Motor neuron (in vitro differentiated cells): ENCODE measurements around the gene DYNC2I2. TPM values are rescaled to one million over a fixed set of nuclear protein-coding genes. Genes with fewer than 3 reads are reported as not detected.

ENCODE experiments used
- ATAC-seq, 8 experiments: fragments of 200-7000 bp; cut with Tn5 transposase; replicated peaks in 6 of 8; 2 replicates each; pipeline ENCODE4 v1.8.0; 2021; ENCODE audit warnings: mild to moderate bottlenecking in 8 of 8, moderate library complexity in 8 of 8
- H3K27ac ChIP-seq, 2 donors: fragments of 250-450 bp; sonication (Bioruptor Pico); 2 replicates each; pipeline ENCODE4 v1.9.0; 2021; ENCODE audit warnings: antibody characterized with exemption in 2 of 2, mild to moderate bottlenecking in 2 of 2, moderate library complexity in 1 of 2
- H3K4me1 ChIP-seq, 2 donors: fragments of 250-450 bp; sonication (Bioruptor Pico); replicated peaks in 1 of 2; 2 replicates each; pipeline ENCODE4 v1.6.1; 2021; ENCODE audit warnings: antibody characterized with exemption in 2 of 2, mild to moderate bottlenecking in 2 of 2, moderate library complexity in 1 of 2
- H3K4me3 ChIP-seq, 5 donors: fragments of 250-450 bp; sonication (Bioruptor Pico); 2 replicates each; pipeline ENCODE4 v1.9.0; 2021; ENCODE audit warnings: antibody characterized with exemption in 5 of 5, mild to moderate bottlenecking in 5 of 5, moderate library complexity in 4 of 5
- WGBS, 10 experiments: fragments of 450-650 bp; shearing (Covaris generic); methylation state at CpG; one replicate each; pipeline ENCODE4 v1.0.0; 2022; 5-methylcytosine and 5-hydroxymethylcytosine counted together
- in situ Hi-C, 9 experiments: fragments of 400-800 bp; cut with MboI; loops; one replicate each; pipeline ENCODE4 v1.15.0; 2021; ENCODE audit warnings: low sequenced_read_pairs in 9 of 9, low pct_unique_long_range_greater_than_20kb in 2 of 9; ENCODE audit not compliant: unreplicated experiment in 9 of 9
- total RNA-seq, 8 experiments: library from RNA; unstranded; fragments of 300-600 nt; gene quantifications; 2 replicates each; pipeline versions ENCODE4 v1.2.3 to v1.2.4, GENCODE V29; 2022

Gene DYNC2I2
- total RNA-seq, 8 experiments from 2014 or later = 21.1 to 62.7 (median 28.3) TPM

DNA sequence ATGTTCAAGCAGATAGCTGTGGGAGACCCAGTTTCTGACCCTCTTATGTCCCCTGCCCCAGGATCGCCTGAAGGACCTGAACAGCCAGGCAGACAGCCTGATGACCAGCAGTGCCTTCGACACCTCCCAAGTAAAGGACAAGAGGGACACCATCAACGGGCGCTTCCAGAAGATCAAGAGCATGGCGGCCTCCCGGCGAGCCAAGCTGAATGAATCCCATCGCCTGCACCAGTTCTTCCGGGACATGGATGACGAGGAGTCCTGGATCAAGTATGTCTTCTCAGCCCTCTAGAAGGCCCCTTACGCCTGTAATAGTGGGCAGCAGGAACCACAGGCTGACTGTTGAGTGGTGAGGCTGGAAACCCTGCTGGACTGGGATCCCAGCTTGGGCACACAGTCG, 41.1 kb downstream of the DYNC2I2 start:
- ATAC-seq = no peak
- H3K4me1 ChIP-seq = no peaks in the 10 kb centered on the region
- no peak overlapping the region for H3K27ac ChIP-seq
- in situ Hi-C loops = loop anchor here in 1 of 9 experiments (25.0 kb wide), 1 partner anchor 372 kb away; no protein-coding TSS in a partner anchor
- no peak overlapping the region for H3K4me3 ChIP-seq
- 20 to 100% (median 90%) methylated on average over 1 to 7 of the region's 12 CpGs; no CpG with 5 or more reads in 2 of the 10 experiments for WGBS, 10 experiments

DNA sequence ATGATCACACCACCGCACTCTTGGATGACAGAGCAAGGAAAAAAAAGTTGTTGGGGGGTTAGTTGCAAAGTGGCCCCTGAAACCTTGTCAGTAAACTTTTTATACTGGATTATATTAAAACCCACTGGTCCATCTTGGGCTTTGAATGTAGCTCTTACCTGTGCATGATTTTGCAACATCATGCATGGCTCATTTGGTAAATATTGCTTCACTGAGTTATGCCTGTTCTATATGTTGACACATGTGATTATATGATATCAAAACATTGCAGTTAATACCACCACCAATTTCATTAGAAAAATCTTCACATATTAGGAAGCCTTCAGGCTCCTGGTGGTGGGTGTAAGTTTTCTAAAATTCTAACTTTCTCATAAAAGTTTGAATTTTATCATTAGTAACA, 41.9 kb downstream of the DYNC2I2 start:
- H3K27ac ChIP-seq = no peak overlapping the region
- in situ Hi-C loops = loop anchor here in 1 of 9 experiments (25.0 kb wide), 1 partner anchor 373 kb away; no protein-coding TSS in a partner anchor

DNA sequence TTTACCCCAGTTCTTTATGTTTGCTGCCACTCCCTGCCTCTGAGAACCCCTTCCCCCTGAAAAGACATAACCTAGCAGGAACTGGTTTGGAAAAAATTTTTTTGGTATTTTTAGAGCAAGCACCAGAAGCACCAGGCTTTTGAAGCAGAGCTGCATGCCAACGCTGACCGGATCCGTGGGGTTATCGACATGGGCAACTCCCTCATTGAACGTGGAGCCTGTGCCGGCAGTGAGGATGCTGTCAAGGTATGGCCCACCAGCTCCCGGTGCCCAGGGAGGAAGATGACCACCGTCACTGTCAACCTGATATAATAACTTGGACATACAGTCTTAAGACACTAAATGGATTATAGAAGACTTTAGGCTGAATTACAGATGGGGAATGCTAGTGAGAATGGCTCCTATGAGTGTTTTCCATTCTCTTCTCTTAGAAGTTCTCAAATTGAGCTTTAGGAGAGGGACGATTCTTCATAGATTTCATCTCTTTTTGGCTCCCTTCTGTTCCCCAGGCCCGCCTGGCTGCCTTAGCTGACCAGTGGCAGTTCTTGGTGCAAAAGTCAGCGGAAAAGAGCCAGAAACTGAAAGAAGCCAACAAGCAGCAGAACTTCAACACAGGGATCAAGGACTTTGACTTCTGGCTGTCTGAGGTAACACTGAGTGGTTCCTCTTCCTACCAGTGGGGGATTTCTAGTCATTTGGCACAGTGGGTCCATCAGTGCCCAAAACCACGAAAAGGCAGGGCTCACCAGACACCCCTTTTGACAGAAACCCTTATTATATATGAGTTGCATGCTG, 44.9 kb downstream of the DYNC2I2 start:
- Histone ChIP-seq H3K4me1 (no peaks in the 10 kb centered on the region), H3K27ac (no peak overlapping the region), H3K4me3 (no peak overlapping the region)
- in situ Hi-C loops = loop anchor here in 1 of 9 experiments (25.0 kb wide), 1 partner anchor 376 kb away; no protein-coding TSS in a partner anchor
- WGBS, 10 experiments = 74 to 100% (median 99%) methylated on average over 2 to 12 of the region's 12 CpGs; no CpG with 5 or more reads in 2 of the 10 experiments
- no peak for ATAC-seq

More for the DNA sequence above, 41.9 kb downstream of the DYNC2I2 start:
- Histone ChIP-seq H3K4me3 (no peak overlapping the region), H3K4me1 (no peaks in the 10 kb centered on the region)
- WGBS, 10 experiments = 80 to 100% (median 100%) methylated on average over 1 of the region's 1 CpG; no CpG with 5 or more reads in 6 of the 10 experiments
- no peak for ATAC-seq

DNA sequence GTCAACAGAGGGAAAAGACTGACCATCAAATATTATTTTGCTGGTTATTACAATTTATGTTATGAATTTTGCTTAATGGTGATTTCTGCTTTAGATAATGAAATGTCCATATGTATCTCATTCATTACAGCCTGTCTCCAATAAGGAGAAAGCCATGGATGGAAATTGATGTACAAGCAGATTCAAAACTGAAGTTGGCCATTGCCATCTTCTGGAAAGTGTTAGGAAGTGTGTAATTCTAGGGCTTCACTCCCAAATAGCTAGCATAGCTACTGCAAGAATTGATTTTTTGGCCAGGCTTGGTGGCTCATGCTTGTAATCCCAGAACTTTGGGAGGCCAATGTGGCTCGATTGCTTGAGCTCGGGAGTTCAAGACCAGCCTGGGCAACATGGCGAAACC, 45.8 kb downstream of the DYNC2I2 start:
- H3K4me3 ChIP-seq = no peak overlapping the region
- in situ Hi-C loops = loop anchor here in 1 of 9 experiments (25.0 kb wide), 1 partner anchor 376 kb away; no protein-coding TSS in a partner anchor
- ATAC-seq = no peak
- no peak overlapping the region for H3K27ac ChIP-seq
- WGBS, 10 experiments = 66 to 100% (median 100%) methylated on average over 1 to 3 of the region's 3 CpGs; no CpG with 5 or more reads in 5 of the 10 experiments
- H3K4me1 ChIP-seq = no peaks in the 10 kb centered on the region

DNA sequence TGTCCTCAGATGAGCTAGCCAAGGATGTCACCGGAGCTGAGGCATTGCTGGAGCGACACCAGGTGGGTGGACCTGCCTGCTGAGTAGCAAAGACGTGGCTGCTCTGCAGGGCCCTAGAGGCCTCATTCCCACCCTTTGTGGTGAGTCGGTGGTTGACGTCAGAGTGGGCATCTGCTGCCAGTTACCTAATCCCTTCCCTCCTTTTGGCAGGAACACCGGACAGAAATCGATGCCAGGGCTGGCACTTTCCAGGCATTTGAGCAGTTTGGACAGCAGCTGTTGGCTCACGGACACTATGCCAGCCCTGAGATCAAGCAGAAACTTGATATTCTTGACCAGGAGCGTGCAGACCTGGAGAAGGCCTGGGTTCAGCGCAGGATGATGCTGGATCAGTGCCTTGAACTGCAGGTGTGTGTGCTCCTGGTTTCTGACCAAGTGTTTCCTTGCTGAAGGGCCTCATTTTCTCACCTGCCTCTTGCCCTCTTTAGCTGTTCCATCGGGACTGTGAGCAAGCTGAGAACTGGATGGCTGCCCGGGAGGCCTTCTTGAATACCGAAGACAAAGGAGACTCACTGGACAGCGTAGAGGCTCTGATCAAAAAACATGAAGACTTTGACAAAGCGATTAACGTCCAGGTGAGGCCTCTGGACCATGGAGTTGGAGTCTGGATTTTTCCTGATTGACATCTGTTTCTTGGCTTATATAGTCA, 48.9 kb downstream of the DYNC2I2 start:
- Histone ChIP-seq H3K27ac (no peak overlapping the region), H3K4me3 (no peak overlapping the region), H3K4me1 (no peaks in the 10 kb centered on the region)
- in situ Hi-C loops = loop anchor here in 1 of 9 experiments (25.0 kb wide), 1 partner anchor 380 kb away; no protein-coding TSS in a partner anchor
- 20 to 98% (median 92%) methylated on average over 1 to 8 of the region's 16 CpGs; no CpG with 5 or more reads in 2 of the 10 experiments for WGBS, 10 experiments
- no peak for ATAC-seq

DNA sequence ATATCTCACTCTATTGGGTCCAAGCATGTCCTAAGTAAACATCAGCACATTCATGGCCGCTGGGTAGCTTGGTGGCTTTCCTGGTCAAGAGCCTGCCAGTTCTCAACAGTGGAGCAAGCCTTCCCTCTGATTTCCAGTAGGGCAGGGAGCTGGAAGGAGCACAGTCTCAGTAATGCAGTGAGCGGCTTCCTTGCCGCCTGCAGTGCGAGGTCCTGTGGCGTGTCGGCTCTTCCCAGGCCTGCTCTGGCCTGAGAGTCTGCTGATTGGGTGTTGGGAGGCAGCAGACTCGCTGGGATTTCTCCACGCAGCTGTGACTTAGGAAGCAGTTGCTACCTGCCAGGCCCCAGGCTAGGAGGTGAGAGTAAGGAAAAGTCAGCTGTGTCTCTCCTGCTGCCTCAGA, 53.0 kb downstream of the DYNC2I2 start:
- ATAC-seq = no peak

DNA sequence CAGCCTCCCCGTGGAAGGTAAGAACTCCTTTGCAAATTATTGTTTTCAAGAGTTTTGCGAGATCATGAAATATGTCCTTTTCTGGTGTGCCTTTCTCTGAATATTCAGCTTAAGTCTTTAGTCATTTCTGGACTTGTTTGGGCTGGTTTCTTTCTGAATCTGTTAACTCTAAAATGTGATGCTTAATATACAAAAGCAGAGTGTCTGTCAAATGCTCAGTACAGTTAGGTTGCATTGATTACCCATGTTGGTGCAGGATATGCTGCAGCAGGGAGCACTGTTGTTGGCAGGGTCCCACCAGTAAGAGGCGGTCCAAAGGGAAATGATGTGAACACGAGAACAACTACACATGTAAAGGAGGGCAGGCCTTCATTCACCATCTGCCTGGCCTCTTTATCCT, 56.5 kb downstream of the DYNC2I2 start:
- Histone ChIP-seq H3K4me1 (no peaks in the 10 kb centered on the region), H3K4me3 (no peak overlapping the region), H3K27ac (no peak overlapping the region)
- peak in 2 of 8 experiments; percentile 45 to 67 for ATAC-seq
- in situ Hi-C loops = loop anchor here in 1 of 9 experiments (25.0 kb wide), 1 partner anchor 387 kb away; no protein-coding TSS in a partner anchor
- 37 to 100% (median 88%) methylated on average over 1 to 4 of the region's 4 CpGs; no CpG with 5 or more reads in 1 of the 10 experiments for WGBS, 10 experiments

More for the DNA sequence above, 53.0 kb downstream of the DYNC2I2 start:
- no peak overlapping the region for H3K4me3 ChIP-seq
- 90 to 100% (median 97%) methylated on average over 1 to 8 of the region's 8 CpGs; no CpG with 5 or more reads in 4 of the 10 experiments for WGBS, 10 experiments
- no peak overlapping the region for H3K27ac ChIP-seq
- H3K4me1 ChIP-seq = no peaks in the 10 kb centered on the region
- in situ Hi-C loops = loop anchor here in 1 of 9 experiments (25.0 kb wide), 1 partner anchor 384 kb away; no protein-coding TSS in a partner anchor

DNA sequence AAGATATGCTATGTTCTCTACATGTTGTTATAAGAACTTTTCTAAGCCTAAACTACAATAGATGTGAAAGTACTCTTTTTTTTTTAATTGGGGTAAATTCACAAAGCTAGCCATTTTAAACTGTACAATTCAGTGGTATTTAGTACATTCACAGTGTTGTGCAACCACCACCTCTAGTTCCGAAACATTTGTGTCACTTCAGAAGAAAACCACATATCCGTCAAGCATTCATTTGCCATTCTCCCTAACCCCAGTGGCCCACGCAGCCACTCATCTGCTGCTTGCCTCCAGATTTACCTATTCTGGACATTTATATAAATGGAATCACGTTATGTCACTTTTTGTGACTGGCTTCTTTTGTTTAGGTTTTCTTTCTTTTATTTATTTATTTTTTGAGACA, 61.2 kb downstream of the DYNC2I2 start:
- no peak for ATAC-seq
- H3K4me3 ChIP-seq = no peak overlapping the region
- in situ Hi-C loops = loop anchor here in 1 of 9 experiments (25.0 kb wide), 1 partner anchor 392 kb away; no protein-coding TSS in a partner anchor
- 91 to 100% (median 100%) methylated on average over 2 to 4 of the region's 4 CpGs for WGBS, 10 experiments
- H3K27ac ChIP-seq = no peak overlapping the region
- no peaks in the 10 kb centered on the region for H3K4me1 ChIP-seq

DNA sequence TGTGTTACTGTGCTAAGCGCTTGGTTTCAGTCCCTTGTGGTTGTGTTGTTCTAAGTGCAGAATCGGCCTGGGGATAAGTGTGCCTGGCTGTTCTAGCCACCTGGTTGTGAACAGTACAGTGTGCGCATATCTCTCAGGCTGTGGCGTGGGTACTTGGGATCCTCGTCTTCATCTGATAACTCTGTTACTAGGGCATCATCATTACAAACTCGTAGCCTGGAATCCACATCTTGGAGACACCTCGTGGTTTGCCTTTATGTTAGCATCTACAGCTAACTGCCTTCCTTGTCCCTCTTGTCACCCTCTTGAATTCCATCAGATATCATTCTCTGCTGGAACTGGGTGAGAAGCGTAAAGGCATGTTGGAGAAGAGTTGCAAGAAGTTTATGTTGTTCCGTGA, 62.8 kb downstream of the DYNC2I2 start:
- no peaks in the 10 kb centered on the region for H3K4me1 ChIP-seq
- no peak overlapping the region for H3K27ac ChIP-seq
- in situ Hi-C loops = loop anchor here in 1 of 9 experiments (25.0 kb wide), 1 partner anchor 393 kb away; no protein-coding TSS in a partner anchor
- WGBS, 10 experiments = 80 to 100% (median 96%) methylated on average over 1 to 8 of the region's 9 CpGs; no CpG with 5 or more reads in 1 of the 10 experiments
- no peak overlapping the region for H3K4me3 ChIP-seq
- no peak for ATAC-seq

DNA sequence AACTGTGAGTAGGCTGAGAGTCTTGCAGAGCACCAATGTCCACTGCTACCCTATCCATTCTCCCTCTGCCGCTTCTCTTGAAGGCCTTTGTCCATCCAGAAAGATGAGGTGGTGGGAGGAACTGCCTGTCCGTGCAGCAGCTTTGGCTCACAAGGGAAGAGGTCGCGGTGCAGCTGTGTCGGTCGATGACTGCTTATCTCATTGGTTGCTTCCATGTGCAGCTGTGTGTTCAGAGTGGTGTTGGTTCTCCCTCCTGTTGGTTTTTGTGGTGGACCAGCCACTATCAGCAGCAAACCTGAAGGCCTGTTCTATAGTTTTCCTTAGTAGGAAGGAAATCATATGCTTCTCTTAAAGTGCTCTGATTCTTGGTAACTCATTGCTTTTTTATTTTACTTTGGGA, 63.6 kb downstream of the DYNC2I2 start:
- no peak for ATAC-seq
- in situ Hi-C loops = loop anchor here in 1 of 9 experiments (25.0 kb wide), 1 partner anchor 394 kb away; no protein-coding TSS in a partner anchor
- no peak overlapping the region for H3K4me3 ChIP-seq
- H3K27ac ChIP-seq = no peak overlapping the region
- H3K4me1 ChIP-seq = no peaks in the 10 kb centered on the region
- WGBS, 10 experiments = 73 to 100% (median 85%) methylated on average over 1 to 6 of the region's 6 CpGs; no CpG with 5 or more reads in 6 of the 10 experiments

DNA sequence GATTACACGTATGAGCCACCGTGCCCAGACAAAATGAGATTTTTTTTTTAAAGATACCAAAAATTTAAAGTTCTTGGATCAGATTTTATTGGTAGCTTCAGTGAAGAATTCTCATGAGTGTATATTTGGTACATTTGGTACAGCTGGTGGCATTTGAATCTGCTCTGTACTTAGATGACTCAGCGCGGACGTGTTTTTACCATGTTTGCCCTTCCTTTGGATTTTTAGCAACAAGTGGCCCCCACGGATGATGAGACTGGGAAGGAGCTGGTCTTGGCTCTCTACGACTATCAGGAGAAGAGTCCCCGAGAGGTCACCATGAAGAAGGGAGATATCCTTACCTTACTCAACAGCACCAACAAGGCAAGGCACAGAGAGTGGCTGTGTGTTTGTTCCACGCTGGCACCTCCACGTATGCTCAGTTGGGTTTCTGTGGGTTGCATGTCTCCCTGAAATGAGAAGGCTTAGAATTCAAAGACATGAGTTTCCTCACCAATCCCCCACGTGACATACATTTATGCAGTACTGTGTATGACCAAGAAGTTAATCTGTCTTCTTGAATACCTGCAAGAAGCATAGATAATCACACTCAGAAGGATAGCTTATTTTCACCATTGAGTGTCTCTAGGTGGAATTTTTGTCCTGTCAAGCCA, 67.9 kb downstream of the DYNC2I2 start:
- ATAC-seq = no peak
- H3K4me3 ChIP-seq = no peak overlapping the region
- in situ Hi-C loops = loop anchor here in 1 of 9 experiments (25.0 kb wide), 1 partner anchor 399 kb away; no protein-coding TSS in a partner anchor
- 80 to 100% (median 95%) methylated on average over 2 to 11 of the region's 11 CpGs for WGBS, 10 experiments
- no peak overlapping the region for H3K27ac ChIP-seq
- no peaks in the 10 kb centered on the region for H3K4me1 ChIP-seq

DNA sequence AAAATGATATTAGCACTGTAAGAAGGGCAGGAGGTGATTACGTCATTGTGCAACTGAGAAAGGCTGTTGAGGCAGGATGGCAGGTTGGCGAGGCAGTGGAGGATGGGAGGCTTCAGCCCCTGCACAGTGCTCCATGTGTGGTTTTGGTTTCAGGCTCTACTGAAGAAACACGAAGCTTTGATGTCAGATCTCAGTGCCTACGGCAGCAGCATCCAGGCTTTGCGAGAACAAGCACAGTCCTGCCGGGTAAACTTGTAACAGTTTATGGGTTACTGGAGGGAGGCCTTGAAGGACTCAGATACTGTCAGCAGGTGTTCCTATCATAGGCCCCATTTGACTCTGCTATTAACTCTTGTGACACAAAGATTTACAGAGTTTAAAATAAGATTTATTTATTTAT, 69.2 kb downstream of the DYNC2I2 start:
- ATAC-seq = no peak
- Histone ChIP-seq H3K4me1 (no peaks in the 10 kb centered on the region), H3K4me3 (no peak overlapping the region), H3K27ac (no peak overlapping the region)
- in situ Hi-C loops = loop anchor here in 1 of 9 experiments (25.0 kb wide), 1 partner anchor 400 kb away; no protein-coding TSS in a partner anchor
- WGBS, 10 experiments = 0 to 100% (median 82%) methylated on average over 1 to 6 of the region's 6 CpGs; no CpG with 5 or more reads in 3 of the 10 experiments
